NCI-H82 (cell line): ENCODE results near the gene IFITM1.
"Not testable (repeated sequence)": the region's sequence is repeated elsewhere in the genome, so short reads cannot be mapped to it uniquely, and the experiment has no call there.

ENCODE experiments used
- DNase-seq: peaks from one replicate; lab custom pipeline; 2025; lab: John Stamatoyannopoulos, UW

The IFITM1 gene

DNA sequence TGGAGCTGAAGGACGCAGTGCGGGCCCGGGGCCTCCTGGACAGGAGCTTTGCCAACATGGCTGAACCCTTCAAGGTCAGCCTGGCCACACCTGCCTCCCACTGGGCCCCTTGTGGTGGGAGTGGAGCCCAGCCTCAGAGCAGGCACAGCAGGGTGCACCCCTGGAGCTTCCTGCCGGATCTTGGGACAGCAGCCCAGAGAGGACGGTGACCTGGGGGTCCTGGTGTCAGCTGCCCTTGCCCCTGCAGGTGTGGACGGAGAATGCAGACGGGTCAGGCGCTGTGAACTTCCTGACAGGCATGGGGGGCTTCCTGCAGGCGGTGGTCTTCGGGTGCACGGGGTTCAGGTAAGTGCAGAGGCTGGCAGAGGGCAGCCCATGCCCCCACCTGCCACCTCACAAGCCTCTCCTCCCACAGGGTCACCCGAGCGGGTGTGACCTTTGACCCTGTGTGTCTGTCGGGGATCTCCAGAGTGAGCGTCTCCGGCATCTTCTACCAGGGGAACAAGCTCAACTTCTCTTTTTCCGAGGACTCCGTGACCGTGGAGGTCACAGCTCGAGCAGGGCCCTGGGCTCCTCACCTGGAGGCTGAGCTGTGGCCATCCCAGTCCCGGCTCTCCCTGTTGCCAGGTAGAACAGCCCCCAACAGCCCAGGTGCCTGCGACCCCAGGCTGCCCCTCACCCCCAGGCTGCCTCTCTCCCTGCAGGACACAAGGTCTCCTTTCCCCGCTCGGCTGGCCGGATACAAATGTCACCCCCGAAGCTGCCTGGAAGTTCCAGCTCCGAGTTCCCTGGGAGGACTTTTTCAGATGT, 19.8 kb upstream of the IFITM1 start:
- no peak for DNase-seq

DNA sequence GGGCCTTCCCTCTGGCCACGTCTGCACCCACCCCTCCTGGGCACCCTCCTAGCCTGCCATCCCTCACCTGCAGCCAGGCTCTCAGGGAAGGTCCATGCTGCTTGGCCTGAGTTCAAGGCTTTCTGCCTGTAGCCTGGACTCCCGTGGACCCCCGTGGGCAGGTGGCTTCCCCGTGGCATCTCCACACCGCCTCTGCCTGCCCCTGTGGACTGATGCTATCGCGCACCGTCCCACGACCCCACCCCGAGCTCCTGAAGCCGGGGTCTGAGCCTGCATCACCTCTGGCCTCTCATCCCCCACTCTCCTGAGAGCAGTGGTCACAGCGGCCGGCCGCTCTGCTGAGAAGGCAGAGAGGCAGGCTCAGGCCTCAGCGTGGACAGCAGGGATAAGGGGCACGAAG, 19.1 kb upstream of the IFITM1 start:
- DNase-seq: no peak

- DNase-seq: no peak
Observed at GRCh38 chr11:295351-296170, 18.3 kb upstream of the IFITM1 start.

DNA sequence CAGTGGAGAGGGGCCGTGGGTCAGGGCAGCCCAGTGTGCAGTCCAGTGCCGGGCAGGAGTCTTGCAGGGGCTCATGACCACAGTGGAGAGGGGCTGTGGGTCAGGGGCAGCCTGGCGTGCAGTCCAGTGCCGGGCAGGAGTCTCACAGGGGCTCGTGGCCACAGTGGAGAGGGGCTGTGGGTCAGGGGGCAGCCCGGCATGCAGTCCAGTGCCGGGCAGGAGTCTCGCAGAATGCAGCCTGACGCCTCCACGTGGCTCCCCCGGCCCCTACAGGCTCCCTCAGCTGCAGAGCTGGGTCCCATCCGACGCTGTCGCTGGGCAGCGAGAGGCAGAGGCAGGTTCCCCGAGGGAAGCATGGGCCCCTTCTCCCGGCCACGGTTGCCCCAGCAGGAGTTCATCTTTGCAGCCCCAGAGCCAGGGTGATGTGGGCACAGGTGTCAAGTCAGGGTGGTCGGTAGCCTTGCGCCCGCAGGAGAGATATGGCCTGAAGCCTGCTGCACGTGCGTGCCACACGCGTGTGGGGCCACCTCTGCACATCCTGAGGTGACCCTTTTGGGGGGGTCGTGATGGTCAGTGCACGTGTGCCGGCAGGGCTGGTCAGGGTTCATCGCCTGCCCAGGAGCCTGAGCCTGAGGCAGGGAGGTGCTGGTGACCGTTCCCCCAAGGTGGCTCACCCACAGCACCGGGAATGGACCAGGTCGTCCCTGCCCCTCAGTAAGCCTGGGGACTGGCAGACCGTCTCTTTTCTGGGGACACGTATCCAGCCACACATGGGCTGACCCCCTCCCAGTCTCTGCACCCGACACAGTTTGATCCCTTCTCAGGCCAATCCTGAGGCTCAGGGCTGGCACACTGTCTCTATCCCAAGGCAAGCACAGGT, 17.4 kb upstream of the IFITM1 start:
- DNase-seq: no peak

GRCh38 chr11:297051-297585, 16.7 kb upstream of the IFITM1 start:
- DNase-seq: no peak

GRCh38 chr11:297586-298405, 16.0 kb upstream of the IFITM1 start:
- no peak for DNase-seq

DNA sequence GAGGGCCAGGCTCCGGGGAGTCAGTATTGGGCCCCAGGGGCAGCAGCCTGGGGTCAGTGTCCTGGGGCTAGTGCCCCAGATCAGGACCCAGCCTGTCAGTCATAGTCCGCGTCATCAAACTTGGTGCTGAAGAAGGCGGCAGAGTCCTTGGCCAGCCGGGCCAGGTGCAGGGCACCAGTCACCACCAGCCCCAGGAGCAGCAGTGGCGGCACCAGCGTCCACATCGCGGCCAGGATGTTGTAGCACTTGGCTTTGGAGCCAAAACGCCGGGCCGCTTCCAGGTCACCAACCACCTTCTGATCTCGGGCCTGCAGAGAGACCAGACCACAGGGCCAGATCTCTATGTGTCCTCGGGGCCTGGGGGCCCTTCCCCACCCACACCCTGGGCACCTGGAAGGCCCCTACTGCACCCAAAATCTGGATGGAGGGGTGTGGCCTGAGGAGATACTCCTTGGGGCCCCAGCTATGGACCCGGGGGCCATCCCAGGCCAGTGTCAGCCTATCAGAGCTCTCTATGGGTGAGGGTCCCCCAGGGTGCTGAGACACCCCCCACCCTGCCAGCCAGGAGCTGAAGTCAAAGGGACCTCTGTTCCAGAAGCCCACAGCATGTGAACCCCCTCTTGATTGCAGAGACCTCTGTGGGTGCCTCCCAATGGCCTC, 15.3 kb upstream of the IFITM1 start:
- no peak for DNase-seq

- DNase-seq: no peak
Observed at GRCh38 chr11:299081-299891, 14.6 kb upstream of the IFITM1 start, which contains the start of gene IFITM5. TSS of gene IFITM5 (minus strand) at chr11:299526. CDS start at chr11:299490, 36 bp downstream.

DNA sequence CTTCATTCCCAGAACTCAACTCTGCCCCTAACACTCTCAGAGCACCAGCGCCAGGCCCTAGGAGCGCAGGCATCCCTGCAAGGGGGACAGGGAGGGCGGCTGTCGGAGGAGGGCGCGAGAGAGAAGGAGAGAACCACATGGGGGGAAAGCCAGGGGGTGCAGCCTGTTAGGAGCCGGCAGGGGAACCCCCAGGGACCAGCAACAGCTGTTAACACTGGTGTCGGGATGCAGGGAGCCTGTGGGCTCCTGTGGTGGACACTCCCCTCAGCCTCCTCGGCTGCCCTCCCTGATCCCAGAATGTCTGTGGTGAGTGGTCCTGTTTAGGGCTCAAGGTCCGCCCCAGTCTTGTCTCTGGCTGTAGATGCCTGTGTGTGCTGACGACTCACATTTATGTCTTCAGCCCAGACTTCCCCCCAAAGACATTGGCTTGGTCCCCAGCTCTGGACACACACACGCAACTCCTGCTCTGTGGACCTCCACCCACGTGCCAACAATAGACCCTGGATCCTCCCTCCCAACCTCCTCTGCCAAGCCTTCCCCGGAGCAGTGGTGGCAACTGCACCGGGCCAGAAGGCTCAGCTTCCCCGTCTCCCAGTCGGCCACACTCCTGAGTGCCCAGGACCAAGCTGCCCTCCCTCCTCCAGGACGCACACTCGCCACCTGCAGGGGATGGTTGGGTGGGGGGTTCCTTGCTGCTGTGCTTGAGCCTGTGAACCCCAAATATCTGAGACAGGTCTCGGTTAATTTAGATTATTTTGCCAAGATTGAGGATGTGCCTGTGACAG, 13.7 kb upstream of the IFITM1 start:
- peak; percentile 47 for DNase-seq

DNA sequence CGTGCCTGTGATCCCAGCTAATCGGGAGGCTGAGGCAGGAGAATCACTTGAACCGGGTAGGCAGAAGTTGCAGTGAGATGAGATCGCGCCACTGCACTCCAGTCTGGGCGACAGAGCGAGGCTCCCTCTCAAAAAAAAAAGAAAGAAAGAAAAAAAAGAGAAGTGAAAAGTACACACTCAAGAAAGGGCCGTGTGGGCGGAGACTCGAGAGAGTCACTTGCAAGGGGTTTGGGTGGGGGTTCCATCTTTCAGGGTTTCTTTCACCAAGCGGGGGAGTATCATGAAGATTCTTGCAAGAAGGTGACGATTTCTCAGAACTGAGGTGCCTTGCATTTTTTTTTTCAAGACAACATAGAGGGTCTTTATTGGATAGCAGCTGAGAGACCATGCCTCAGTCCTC, 10.5 kb upstream of the IFITM1 start:
- DNase-seq: no peak

DNA sequence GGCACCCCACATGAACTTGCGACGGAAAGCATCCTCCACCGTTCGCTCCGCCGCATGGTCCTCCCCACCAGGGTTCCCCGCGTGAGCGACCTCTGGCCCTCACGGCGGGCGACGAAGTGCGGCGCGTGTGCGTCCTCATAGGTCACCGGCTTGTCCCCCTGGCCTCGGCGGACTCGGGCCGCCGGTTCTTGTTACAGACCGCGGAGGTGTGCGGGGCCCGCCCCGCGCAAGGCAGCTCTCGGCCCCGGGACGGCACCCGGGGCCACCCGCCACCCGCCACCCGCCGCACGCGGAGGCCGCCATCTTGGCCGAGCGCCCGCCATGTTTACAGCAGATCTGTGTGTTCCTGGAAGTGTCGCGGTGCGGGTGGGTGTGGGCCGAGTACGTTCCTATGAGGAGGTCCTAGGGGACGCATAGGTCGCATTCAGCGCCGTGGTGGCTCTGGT, 9.8 kb upstream of the IFITM1 start:
- DNase-seq: no peak

GRCh38 chr11:304915-305843, 8.7 kb upstream of the IFITM1 start:
- DNase-seq: peak; percentile 15

GRCh38 chr11:305844-306211, 8.0 kb upstream of the IFITM1 start:
- DNase-seq: no peak

GRCh38 chr11:306645-307371, 7.0 kb upstream of the IFITM1 start:
- no peak for DNase-seq

DNA sequence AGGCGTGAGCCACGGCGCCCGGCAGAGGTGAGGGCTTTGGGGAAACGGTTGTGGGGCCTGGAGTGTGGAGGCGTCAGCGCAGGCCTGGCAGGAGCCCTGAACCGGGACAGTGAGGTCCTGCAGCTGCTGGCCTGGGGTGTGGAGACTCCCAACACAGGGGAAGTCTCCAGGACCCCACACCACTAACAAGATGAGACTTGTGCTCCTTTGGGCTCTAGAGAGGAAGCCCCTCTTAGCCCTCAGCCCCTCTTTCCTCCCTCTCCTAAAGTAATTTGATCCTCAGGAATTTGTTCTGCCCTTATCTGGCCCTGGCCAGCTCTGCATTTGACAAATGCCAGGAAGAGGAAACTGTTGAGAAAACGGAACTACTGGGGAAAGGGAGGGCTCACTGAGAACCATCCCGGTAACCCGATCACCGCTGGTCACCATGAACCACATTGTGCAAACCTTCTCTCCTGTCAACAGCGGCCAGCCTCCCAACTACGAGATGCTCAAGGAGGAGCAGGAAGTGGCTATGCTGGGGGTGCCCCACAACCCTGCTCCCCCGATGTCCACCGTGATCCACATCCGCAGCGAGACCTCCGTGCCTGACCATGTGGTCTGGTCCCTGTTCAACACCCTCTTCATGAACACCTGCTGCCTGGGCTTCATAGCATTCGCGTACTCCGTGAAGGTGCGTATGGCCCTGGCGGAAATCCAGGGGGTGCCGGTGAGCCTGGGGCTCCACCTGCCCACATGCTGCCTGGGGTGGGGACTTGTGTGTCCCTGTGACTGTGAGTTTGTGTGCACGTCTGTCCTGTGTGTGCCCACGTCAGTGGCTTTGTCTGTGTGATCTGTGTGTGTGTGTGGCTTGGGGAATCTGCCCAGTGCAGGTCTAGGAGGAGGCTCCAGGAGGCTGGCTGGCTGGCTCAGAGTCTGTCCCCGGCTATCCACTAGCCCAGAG, 5.8 kb upstream of the IFITM1 start, which contains the start of gene IFITM2:
Gene IFITM2 (plus strand): TSS at position 51 of the 943 bp plus-strand sequence. CDS start 377 bp downstream, at position 428.
- DNase-seq: not testable (repeated sequence)
